ENCODE data around the gene NAP1L4. TPM values are rescaled to one million over a fixed set of nuclear protein-coding genes. Genes with fewer than 3 reads are reported as not detected.

The NAP1L4 gene
- total and polyA plus RNA-seq, 10 donors = 79.5 to 137 (median 114) TPM

DNA sequence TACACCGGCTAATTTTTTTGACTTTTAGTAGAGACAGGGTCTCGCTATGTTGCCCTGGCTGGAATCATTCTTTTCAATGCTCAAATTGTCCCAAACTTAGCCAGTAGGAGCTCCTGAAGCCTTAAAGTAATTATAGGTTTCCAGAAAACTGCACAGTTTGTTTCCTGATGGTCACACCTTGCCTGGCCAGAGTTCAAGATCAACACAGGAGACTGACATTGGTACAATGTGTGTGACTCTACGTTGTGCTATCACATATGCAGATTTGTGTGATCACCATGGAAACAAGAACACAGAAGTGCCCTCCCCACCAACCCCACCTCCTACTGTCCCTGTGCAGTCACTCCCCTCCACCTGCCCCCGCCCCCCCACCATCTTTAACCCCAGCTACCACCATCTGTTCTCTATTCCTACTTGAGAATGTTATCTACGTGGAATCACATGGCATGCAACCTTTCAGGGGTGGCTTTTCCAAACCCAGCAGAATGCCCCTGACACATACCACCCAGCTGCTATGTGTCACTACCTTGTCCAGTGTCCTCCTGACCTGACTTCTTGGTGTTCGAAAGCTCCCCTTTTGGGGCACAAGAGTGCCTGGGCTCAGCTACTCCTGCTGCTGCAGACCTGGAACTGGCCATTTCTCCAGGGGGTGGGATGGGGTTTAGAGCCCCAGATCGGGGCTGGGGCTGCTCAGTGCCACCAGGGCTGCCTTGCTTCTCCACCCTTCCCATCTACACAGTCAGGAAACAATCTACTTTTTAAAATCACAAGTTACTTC lies 6.1 kb upstream of the NAP1L4 start:
- no peaks in the 10 kb centered on the region for H3K9me3 ChIP-seq
- no peak overlapping the region for H3K4me3 ChIP-seq
- no peak overlapping the region for H3K27ac ChIP-seq
- peaks cover 0 to 45% (median 33%) of the 10 kb centered on the region in 6 donors for H3K36me3 ChIP-seq
- 83 to 91% (median 89%) methylated on average over 6 to 7 of the region's 7 CpGs for WGBS, 5 donors
- intact Hi-C loops (cut with DNase I; ENCODE audit: low total_unique reads) = no loop called here
- TF ChIP-seq POLR2AphosphoS5 (IDR thresholded peaks at IDR 0.05) (no peak), POLR2A (IDR thresholded peaks at IDR 0.05) (no peak)
- TF ChIP-seq, protein P1, sequence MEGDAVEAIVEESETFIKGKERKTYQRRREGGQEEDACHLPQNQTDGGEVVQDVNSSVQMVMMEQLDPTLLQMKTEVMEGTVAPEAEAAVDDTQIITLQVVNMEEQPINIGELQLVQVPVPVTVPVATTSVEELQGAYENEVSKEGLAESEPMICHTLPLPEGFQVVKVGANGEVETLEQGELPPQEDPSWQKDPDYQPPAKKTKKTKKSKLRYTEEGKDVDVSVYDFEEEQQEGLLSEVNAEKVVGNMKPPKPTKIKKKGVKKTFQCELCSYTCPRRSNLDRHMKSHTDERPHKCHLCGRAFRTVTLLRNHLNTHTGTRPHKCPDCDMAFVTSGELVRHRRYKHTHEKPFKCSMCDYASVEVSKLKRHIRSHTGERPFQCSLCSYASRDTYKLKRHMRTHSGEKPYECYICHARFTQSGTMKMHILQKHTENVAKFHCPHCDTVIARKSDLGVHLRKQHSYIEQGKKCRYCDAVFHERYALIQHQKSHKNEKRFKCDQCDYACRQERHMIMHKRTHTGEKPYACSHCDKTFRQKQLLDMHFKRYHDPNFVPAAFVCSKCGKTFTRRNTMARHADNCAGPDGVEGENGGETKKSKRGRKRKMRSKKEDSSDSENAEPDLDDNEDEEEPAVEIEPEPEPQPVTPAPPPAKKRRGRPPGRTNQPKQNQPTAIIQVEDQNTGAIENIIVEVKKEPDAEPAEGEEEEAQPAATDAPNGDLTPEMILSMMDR (IDR thresholded peaks at IDR 0.05 in 8 of 11, conservative IDR thresholded peaks at IDR 0.05 in 3 of 11) = no peak
- no peaks in the 10 kb centered on the region for H3K27me3 ChIP-seq (replicated peaks in 1 of 7)
- H3K4me1 ChIP-seq = peaks cover 0 to 13% (median 0%) of the 10 kb centered on the region in 6 donors
- no peak for DNase-seq

- WGBS, 5 donors = 92 to 98% (median 95%) methylated on average over 4 of the region's 4 CpGs
- TF ChIP-seq, protein P1 (IDR thresholded peaks at IDR 0.05 in 8 of 11, conservative IDR thresholded peaks at IDR 0.05 in 3 of 11) = no peak
- TF ChIP-seq POLR2A (IDR thresholded peaks at IDR 0.05) (no peak), POLR2AphosphoS5 (IDR thresholded peaks at IDR 0.05) (no peak)
- Histone ChIP-seq H3K27me3 (replicated peaks in 1 of 7) (no peaks in the 10 kb centered on the region), H3K36me3 (peaks cover 0 to 37% (median 26%) of the 10 kb centered on the region in 6 donors), H3K4me3 (no peak overlapping the region), H3K4me1 (peaks cover 0 to 16% (median 7%) of the 10 kb centered on the region in 6 donors), H3K27ac (no peak overlapping the region), H3K9me3 (no peaks in the 10 kb centered on the region)
- intact Hi-C loops (cut with DNase I; ENCODE audit: low total_unique reads) = no loop called here
- no peak for DNase-seq
Observed at GRCh38 chr11:2997406-2997805, 5.3 kb upstream of the NAP1L4 start.

GRCh38 chr11:2996976-2997375 lies 4.8 kb upstream of the NAP1L4 start:
- DNase-seq = no peak
- Histone ChIP-seq H3K27ac (no peak overlapping the region), H3K27me3 (replicated peaks in 1 of 7) (no peaks in the 10 kb centered on the region), H3K36me3 (peaks cover 0 to 32% (median 22%) of the 10 kb centered on the region in 6 donors), H3K4me1 (peaks cover 0 to 13% (median 7%) of the 10 kb centered on the region in 6 donors), H3K9me3 (no peaks in the 10 kb centered on the region), H3K4me3 (no peak overlapping the region)
- intact Hi-C loops (cut with DNase I; ENCODE audit: low total_unique reads) = no loop called here
- TF ChIP-seq POLR2AphosphoS5 (IDR thresholded peaks at IDR 0.05) (no peak), POLR2A (IDR thresholded peaks at IDR 0.05) (no peak)
- TF ChIP-seq, protein P1 (IDR thresholded peaks at IDR 0.05 in 8 of 11, conservative IDR thresholded peaks at IDR 0.05 in 3 of 11) = no peak
- 90 to 92% (median 91%) methylated on average over 6 of the region's 6 CpGs for WGBS, 5 donors

GRCh38 chr11:2995893-2996554 lies 3.9 kb upstream of the NAP1L4 start:
- no peak for DNase-seq
- WGBS, 5 donors = 85 to 92% (median 86%) methylated on average over 8 to 14 of the region's 14 CpGs
- intact Hi-C loops (cut with DNase I; ENCODE audit: low total_unique reads) = no loop called here
- Histone ChIP-seq H3K36me3 (peaks cover 0 to 23% (median 12%) of the 10 kb centered on the region in 6 donors), H3K9me3 (no peaks in the 10 kb centered on the region), H3K27me3 (replicated peaks in 1 of 7) (no peaks in the 10 kb centered on the region), H3K27ac (no peak overlapping the region), H3K4me3 (no peak overlapping the region), H3K4me1 (peaks cover 0 to 18% (median 8%) of the 10 kb centered on the region in 6 donors)
- TF ChIP-seq POLR2AphosphoS5 (IDR thresholded peaks at IDR 0.05) = peak in 1 of 3 donors; percentile 27
- TF ChIP-seq, protein P1 (IDR thresholded peaks at IDR 0.05 in 8 of 11, conservative IDR thresholded peaks at IDR 0.05 in 3 of 11) = no peak
